Osteoblast (primary cell): Measurements from ENCODE around the gene OR10G8. TPM values are rescaled to one million over a fixed set of nuclear protein-coding genes. Genes with fewer than 3 reads are reported as not detected.

ENCODE experiments used
- DNase-seq: peaks from one replicate; pipeline ENCODE4 v3.0.0; 2011; ENCODE audit warnings: low spot score, mixed read lengths; ENCODE audit not compliant: insufficient read length; ENCODE audit errors: missing footprints
- H2AFZ ChIP-seq: 2 replicates; pipeline ENCODE4 v1.6.0; 2011; ENCODE audit warnings: mild to moderate bottlenecking, low read length
- H3K27ac ChIP-seq: 2 replicates; pipeline ENCODE4 v1.5.1; 2011; ENCODE audit warnings: mild to moderate bottlenecking, low read depth, low read length, moderate library complexity
- H3K27me3 ChIP-seq: 2 replicates; pipeline ENCODE4 v1.6.0; 2012; ENCODE audit warnings: mild to moderate bottlenecking, control low read depth, inconsistent platforms, low read length, moderate library complexity; ENCODE audit not compliant: insufficient read depth
- H3K36me3 ChIP-seq: 2 replicates; pipeline ENCODE4 v1.5.1; 2011; ENCODE audit warnings: mild to moderate bottlenecking, low read length, control low read depth, moderate library complexity; ENCODE audit not compliant: insufficient read depth
- H3K4me1 ChIP-seq: 2 replicates; pipeline ENCODE4 v1.5.1; 2011; ENCODE audit warnings: mild to moderate bottlenecking, low read length, control low read depth, moderate library complexity; ENCODE audit not compliant: insufficient read depth
- H3K4me2 ChIP-seq: 2 replicates; pipeline ENCODE4 v1.6.0; 2011; ENCODE audit warnings: mild to moderate bottlenecking, low read length; ENCODE audit not compliant: insufficient read depth
- H3K4me3 ChIP-seq: fragments of 200-600 bp; sonication (generic); 3 replicates; pipeline ENCODE4 v1.5.1; 2012; ENCODE audit warnings: mild to moderate bottlenecking, low read length, inconsistent platforms; ENCODE audit not compliant: insufficient read depth
- H3K79me2 ChIP-seq: 2 replicates; pipeline ENCODE4 v1.6.0; 2012; ENCODE audit warnings: mild to moderate bottlenecking, low read length, control low read depth, inconsistent platforms; ENCODE audit not compliant: insufficient read depth
- H3K9me3 ChIP-seq: 2 replicates; pipeline ENCODE4 v1.5.1; 2011; ENCODE audit warnings: low read depth, low read length, control low read depth
- H4K20me1 ChIP-seq: 2 replicates; pipeline ENCODE4 v1.6.0; 2012; ENCODE audit warnings: mild to moderate bottlenecking, low read length, control low read depth; ENCODE audit not compliant: insufficient read depth
- CTCF ChIP-seq: IDR thresholded peaks from 2 replicates; pipeline ENCODE4 v1.5.1; 2011; ENCODE audit warnings: mild to moderate bottlenecking, low read depth, low read length, moderate library complexity; ENCODE audit errors: extremely low read depth
- total RNA-seq: library from RNA; depleted of rRNA; stranded (reverse); fragments of >200 nt; gene quantifications from 2 replicates; pipeline ENCODE4 v1.2.3, GENCODE V29; 2012

OR10G8 gene, protein sequence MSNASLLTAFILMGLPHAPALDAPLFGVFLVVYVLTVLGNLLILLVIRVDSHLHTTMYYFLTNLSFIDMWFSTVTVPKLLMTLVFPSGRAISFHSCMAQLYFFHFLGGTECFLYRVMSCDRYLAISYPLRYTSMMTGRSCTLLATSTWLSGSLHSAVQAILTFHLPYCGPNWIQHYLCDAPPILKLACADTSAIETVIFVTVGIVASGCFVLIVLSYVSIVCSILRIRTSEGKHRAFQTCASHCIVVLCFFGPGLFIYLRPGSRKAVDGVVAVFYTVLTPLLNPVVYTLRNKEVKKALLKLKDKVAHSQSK
- total RNA-seq, result not detected in 2 replicates

DNA sequence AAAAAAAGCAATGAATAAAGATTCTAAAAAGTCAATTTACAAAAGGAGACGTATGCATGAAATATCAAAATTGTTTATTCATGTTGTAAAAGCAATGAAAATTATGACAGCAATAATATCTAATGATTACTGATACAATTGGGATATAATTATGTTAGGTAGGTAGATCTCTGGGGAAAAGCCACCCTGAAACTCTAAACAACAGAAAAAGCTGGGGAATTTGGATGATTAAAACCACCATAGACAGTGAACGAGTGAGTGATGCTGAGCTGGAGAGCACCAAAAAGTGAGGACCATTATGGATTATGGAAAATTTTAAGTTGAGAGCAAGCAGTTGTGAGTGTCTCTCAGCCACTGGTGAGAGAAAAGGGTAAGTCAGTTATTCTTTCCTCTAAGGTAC, at the start of gene OR10G8:
Gene OR10G8 (plus strand): TSS at position 301 of the 400 bp plus-strand sequence. CDS start 2,825 bp downstream, outside the sequence.
- Histone ChIP-seq H3K9me3 (no peaks in the 10 kb centered on the region), H3K27ac (no peak within 1 kb of the TSS), H3K4me1 (no peaks in the 10 kb centered on the region), H2AFZ (no peak within 1 kb of the TSS), H3K79me2 (no peaks in the 10 kb centered on the region), H3K4me2 (no peak within 1 kb of the TSS), H3K4me3 (no peak within 1 kb of the TSS), H4K20me1 (no peaks in the 10 kb centered on the region), H3K27me3 (no peaks in the 10 kb centered on the region), H3K36me3 (no peaks in the 10 kb centered on the region)
- TF ChIP-seq CTCF, result no peak
- peak; percentile 35 for DNase-seq

GRCh38 chr11:123977731-123978347, 48.8 kb upstream of the OR10G8 start, which contains the start of gene OR10S1:
OR10S1 (minus strand) TSS chr11:123977781; CDS start chr11:123977664, 117 bp downstream.
- H2AFZ ChIP-seq, result no peak within 1 kb of the TSS
- H3K4me3 ChIP-seq, result no peak within 1 kb of the TSS
- H3K27me3 ChIP-seq, result no peaks in the 10 kb centered on the region
- no peak within 1 kb of the TSS for H3K27ac ChIP-seq
- peak; percentile 19 for DNase-seq
- H3K79me2 ChIP-seq, result no peaks in the 10 kb centered on the region
- H3K36me3 ChIP-seq, result no peaks in the 10 kb centered on the region
- H3K4me1 ChIP-seq, result no peaks in the 10 kb centered on the region
- no peaks in the 10 kb centered on the region for H4K20me1 ChIP-seq
- no peaks in the 10 kb centered on the region for H3K9me3 ChIP-seq
- no peak within 1 kb of the TSS for H3K4me2 ChIP-seq
- TF ChIP-seq CTCF, result no peak

DNA sequence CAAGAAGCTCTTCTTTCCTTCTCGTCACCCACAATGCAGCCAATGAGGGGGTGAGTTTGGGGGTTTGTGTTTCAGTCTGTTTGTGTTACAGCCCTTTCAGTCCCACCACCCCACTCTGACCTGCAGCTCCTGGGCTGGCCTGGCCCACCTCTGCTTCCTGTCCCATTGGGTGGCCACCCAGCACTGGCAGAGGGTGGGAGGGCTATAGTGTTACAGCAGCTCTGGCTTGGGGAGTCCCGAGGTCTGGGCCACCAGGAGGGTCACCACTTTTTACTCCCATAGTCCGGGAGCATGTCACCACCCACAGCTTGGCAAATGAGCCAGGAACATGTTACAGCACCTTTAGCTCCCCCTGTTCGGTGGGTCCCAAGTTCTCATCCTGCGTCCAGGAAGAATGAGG, 47.3 kb upstream of the OR10G8 start:
- TF ChIP-seq CTCF, result no peak
- H3K4me1 ChIP-seq, result no peaks in the 10 kb centered on the region
- H3K27me3 ChIP-seq, result no peaks in the 10 kb centered on the region
- DNase-seq, result no peak
- H3K4me3 ChIP-seq, result no peak overlapping the region
- no peaks in the 10 kb centered on the region for H3K9me3 ChIP-seq
- H3K36me3 ChIP-seq, result no peaks in the 10 kb centered on the region
- no peaks in the 10 kb centered on the region for H3K79me2 ChIP-seq
- no peak overlapping the region for H3K27ac ChIP-seq
- no peak overlapping the region for H3K4me2 ChIP-seq
- H2AFZ ChIP-seq, result no peak overlapping the region
- H4K20me1 ChIP-seq, result no peaks in the 10 kb centered on the region

- Histone ChIP-seq H2AFZ (no peak within 1 kb of the TSS), H3K36me3 (no peaks in the 10 kb centered on the region), H3K4me2 (no peak within 1 kb of the TSS), H3K4me3 (no peak within 1 kb of the TSS), H3K27ac (no peak within 1 kb of the TSS), H4K20me1 (no peaks in the 10 kb centered on the region), H3K79me2 (no peaks in the 10 kb centered on the region), H3K4me1 (no peaks in the 10 kb centered on the region), H3K27me3 (no peaks in the 10 kb centered on the region), H3K9me3 (no peaks in the 10 kb centered on the region)
- no peak for DNase-seq
- no peak for TF ChIP-seq CTCF
Observed at GRCh38 chr11:123995119-123995518, 31.5 kb upstream of the OR10G8 start, which contains the start of gene OR10G6. OR10G6 (minus strand) TSS chr11:123995161; CDS start chr11:123995161, 0 bp downstream.
